SU-DHL-6 (cell line): ENCODE measurements around the gene CMKLR1.

Source experiments
- CTCF ChIP-seq: fragments of 200-600 bp; sonication (generic); IDR thresholded peaks from one replicate; pipeline ENCODE4 v1.5.1; 2017; ENCODE audit warnings: antibody characterized with exemption, mild to moderate bottlenecking, low read length, moderate library complexity; ENCODE audit not compliant: insufficient read depth, poor library complexity, severe bottlenecking
- EZH2phosphoT487 ChIP-seq: fragments of 200-600 bp; sonication (generic), shearing (Covaris generic); conservative IDR thresholded peaks from 2 replicates; pipeline ENCODE4 v1.6.1; 2018; ENCODE audit warnings: mild to moderate bottlenecking, antibody characterized with exemption, low read length, moderate library complexity, mixed read lengths

DNA sequence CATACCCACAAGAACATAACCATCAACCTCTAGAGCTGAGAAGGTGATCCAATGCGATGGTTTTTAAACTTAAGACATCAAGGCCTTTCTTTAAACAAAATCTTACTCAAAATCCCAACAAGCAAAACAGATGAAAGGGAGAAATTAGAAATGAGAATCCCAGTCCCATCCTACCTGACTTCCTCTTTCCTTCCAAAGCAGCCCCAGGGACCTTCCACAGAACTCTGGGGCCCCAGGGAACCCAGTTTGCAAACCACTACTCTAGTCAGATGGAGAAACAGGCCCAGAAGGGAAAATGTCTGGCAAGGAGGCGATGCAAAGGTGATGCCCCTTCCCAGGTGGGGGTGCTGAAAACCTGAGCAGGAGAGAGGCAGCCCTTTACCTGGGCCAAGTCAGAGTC, 29.0 kb upstream of the CMKLR1 start:
- TF ChIP-seq CTCF (no peak), EZH2phosphoT487 (no peak)
